ENCODE results near the gene TRAT1.

- TF ChIP-seq CTCF (IDR thresholded peaks at IDR 0.05) (no peak), POLR2A (IDR thresholded peaks at IDR 0.05) (no peak), EP300 (IDR thresholded peaks at IDR 0.05) (no peak)
Measured at GRCh38 chr3:108833611-108834010, 11.0 kb downstream of the TRAT1 start.
